ENCODE measurements around the gene RABL6. TPM values are rescaled to one million over a fixed set of nuclear protein-coding genes. Genes with fewer than 3 reads are reported as not detected.
A peak's percentile ranks its signal among the peaks of the same experiment; 100 is the strongest.
"Not testable (repeated sequence)": the region's sequence is repeated elsewhere in the genome, so short reads cannot be mapped to it uniquely, and the experiment has no call there.

RABL6 gene
- total and polyA plus RNA-seq, 8 donors = 49.5 to 80.8 (median 62.3) TPM

DNA sequence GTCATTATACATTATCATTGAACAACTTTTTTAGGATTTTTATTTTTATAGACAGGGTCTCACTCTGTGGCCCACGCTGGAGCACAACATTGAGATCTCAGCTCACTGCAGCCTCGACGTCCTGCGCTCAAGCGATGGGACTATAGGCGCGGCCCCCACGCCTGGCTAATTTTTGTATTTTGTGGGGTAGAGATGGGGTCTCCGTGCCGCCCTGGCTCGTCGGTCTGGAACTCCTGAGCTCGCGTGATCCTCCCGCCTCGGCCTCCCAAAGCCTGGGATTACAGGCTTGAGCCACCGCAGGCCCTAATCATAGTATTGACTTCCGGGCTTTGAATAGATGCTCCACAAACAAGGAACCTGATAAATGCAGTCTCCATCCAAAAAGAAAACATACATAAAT is 59.7 kb downstream of the RABL6 start:
- TF ChIP-seq, protein P1, sequence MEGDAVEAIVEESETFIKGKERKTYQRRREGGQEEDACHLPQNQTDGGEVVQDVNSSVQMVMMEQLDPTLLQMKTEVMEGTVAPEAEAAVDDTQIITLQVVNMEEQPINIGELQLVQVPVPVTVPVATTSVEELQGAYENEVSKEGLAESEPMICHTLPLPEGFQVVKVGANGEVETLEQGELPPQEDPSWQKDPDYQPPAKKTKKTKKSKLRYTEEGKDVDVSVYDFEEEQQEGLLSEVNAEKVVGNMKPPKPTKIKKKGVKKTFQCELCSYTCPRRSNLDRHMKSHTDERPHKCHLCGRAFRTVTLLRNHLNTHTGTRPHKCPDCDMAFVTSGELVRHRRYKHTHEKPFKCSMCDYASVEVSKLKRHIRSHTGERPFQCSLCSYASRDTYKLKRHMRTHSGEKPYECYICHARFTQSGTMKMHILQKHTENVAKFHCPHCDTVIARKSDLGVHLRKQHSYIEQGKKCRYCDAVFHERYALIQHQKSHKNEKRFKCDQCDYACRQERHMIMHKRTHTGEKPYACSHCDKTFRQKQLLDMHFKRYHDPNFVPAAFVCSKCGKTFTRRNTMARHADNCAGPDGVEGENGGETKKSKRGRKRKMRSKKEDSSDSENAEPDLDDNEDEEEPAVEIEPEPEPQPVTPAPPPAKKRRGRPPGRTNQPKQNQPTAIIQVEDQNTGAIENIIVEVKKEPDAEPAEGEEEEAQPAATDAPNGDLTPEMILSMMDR (IDR thresholded peaks at IDR 0.05) = no peak
- H3K9me3 ChIP-seq = peaks cover 0 to 9% of the 10 kb centered on the region in 2 donors
- ATAC-seq (no peak), DNase-seq (peak in 2 of 4 donors; percentile 5 to 64)
- intact Hi-C loops (cut with DNase I) = no loop called here
- peaks cover 9 to 22% of the 10 kb centered on the region in 2 donors for H3K4me1 ChIP-seq
- no peaks in the 10 kb centered on the region for H3K27me3 ChIP-seq
- peaks cover 0 to 14% of the 10 kb centered on the region in 2 donors for H3K36me3 ChIP-seq
- H3K4me3 ChIP-seq = no peak overlapping the region
- H3K27ac ChIP-seq = no peak overlapping the region

DNA sequence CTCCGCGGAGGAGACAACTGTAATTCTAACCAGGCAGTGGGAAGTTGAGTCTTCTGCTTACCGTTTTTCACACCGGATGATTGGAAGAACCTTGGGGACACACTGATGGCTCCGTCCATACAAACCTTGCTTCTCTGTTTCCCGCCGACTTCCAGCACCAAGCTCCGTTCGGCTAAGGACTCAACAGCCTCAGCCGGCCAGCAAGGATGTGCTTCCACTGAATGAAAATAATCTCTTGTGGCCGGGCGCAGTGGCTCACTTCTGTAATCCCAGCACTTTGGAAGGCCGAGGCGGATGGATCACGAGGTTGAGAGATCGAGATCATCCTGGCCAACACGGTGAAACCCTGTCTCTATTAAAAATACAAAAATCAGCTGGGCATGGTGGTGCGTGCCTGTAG is 60.2 kb downstream of the RABL6 start:
- DNase-seq = peak in 2 of 4 donors; percentile 19 to 24
- Histone ChIP-seq H3K4me3 (no peak overlapping the region), H3K27me3 (no peaks in the 10 kb centered on the region), H3K27ac (no peak overlapping the region), H3K36me3 (peaks cover 0 to 9% of the 10 kb centered on the region in 2 donors), H3K9me3 (peaks cover 0 to 13% of the 10 kb centered on the region in 2 donors), H3K4me1 (peaks cover 9 to 22% of the 10 kb centered on the region in 2 donors)
- TF ChIP-seq, protein P1 (IDR thresholded peaks at IDR 0.05) = no peak
- intact Hi-C loops (cut with DNase I) = no loop called here
- no peak for ATAC-seq

DNA sequence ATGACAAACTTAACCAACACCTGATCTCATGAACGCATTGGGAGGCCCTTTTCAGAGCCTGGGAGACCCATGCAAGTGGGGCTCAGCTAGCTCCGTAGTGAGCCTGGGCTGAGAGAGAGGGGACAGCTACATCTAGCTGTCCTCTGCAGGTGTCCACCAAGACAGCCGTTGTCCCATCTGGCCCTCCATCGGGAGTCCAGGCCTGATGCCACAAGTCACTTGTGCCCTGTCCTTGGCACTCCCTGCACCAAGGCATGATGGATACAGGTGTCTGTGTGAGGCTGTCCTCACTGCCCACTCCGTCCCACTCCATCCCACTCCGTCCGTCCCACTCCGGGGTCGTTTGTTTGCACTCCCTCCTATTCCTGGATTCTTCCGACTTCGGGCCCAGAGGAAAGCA is 60.9 kb downstream of the RABL6 start:
- H3K36me3 ChIP-seq = peaks cover 0 to 2% of the 10 kb centered on the region in 2 donors
- TF ChIP-seq, protein P1 (IDR thresholded peaks at IDR 0.05) = no peak
- peaks cover 9 to 22% of the 10 kb centered on the region in 2 donors for H3K4me1 ChIP-seq
- peaks cover 0 to 16% of the 10 kb centered on the region in 2 donors for H3K9me3 ChIP-seq
- H3K27ac ChIP-seq = no peak overlapping the region
- no peak overlapping the region for H3K4me3 ChIP-seq
- ATAC-seq (no peak), DNase-seq (peak in 2 of 4 donors; percentile 17 to 43)
- no peaks in the 10 kb centered on the region for H3K27me3 ChIP-seq
- intact Hi-C loops (cut with DNase I) = no loop called here

DNA sequence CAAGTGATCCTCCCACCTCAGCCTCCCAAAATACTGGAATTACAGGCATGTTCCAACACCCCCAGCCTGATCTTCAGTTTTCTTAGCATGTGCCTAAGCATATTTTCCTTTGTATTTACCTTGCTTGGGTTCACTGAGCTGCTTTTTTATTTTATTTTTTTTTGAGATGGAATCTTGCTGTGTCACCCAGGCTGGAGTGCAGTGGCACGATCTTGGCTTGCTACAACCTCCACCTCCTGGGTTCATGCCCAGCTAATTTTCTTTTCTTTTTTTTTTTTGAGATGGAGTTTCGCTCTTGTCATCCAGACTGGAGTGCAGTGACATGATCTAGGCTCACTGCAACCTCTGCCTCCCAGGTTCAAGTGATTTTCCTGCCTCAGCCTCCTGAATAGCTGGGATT is 61.9 kb downstream of the RABL6 start:
- H3K4me1 ChIP-seq = peaks cover 5 to 17% of the 10 kb centered on the region in 2 donors
- peaks cover 0 to 16% of the 10 kb centered on the region in 2 donors for H3K9me3 ChIP-seq
- H3K36me3 ChIP-seq; H3K4me3 ChIP-seq; ATAC-seq; H3K27me3 ChIP-seq; DNase-seq; intact Hi-C loops (cut with DNase I); H3K27ac ChIP-seq: not testable (repeated sequence)

DNA sequence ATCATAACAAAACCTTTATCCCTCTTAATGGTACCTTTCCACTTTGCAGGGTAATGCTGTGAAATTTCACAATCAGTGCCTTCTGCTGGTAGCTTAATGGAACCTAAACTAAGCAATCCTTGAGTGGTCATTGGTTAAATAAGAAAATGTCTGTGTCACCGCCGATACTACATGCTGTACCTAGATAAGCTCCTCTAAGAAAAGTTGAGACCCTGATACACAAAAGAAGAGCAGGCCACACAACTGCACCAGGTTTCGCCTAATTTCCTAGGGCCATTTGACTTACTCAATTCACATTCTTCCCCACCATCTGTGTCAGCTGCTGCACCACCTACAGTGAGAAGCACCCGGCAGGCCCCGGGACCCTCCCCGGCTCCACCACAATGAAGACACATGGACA is 67.4 kb downstream of the RABL6 start:
- Histone ChIP-seq H3K9me3 (peaks cover 0 to 16% of the 10 kb centered on the region in 2 donors), H3K27me3 (no peaks in the 10 kb centered on the region), H3K36me3 (no peaks in the 10 kb centered on the region), H3K4me1 (no peaks in the 10 kb centered on the region), H3K27ac (no peak overlapping the region), H3K4me3 (no peak overlapping the region)
- intact Hi-C loops (cut with DNase I) = no loop called here
- ATAC-seq (no peak), DNase-seq (no peak)
- TF ChIP-seq, protein P1 (IDR thresholded peaks at IDR 0.05) = no peak

DNA sequence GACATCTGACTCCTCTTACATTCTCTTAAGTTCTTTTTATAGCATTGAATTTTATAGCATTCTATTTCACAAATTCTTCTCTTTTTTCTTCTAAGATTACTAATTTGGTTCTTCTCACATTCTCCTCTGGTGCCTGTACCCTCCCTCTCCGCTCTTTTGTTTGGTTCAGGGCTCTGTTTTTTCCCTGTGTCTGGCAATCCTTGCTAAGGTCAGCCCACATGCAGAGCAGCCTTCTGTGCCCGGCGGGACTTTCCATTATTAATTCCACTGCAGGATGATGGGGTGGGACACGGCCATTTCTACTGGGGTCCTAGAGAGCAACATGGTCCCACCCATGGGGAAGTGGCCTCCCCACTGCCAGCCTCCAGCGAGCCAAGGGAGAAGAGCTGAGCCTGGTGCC is 68.7 kb downstream of the RABL6 start:
- DNase-seq = no peak
- no peak overlapping the region for H3K27ac ChIP-seq
- TF ChIP-seq, protein P1 (IDR thresholded peaks at IDR 0.05) = no peak
- intact Hi-C loops (cut with DNase I) = no loop called here
- H3K27me3 ChIP-seq = no peaks in the 10 kb centered on the region
- ATAC-seq = no peak
- H3K4me1 ChIP-seq = peaks cover 0 to 2% of the 10 kb centered on the region in 2 donors
- H3K9me3 ChIP-seq = peaks cover 0 to 16% of the 10 kb centered on the region in 2 donors
- no peaks in the 10 kb centered on the region for H3K36me3 ChIP-seq
- H3K4me3 ChIP-seq = no peak overlapping the region
